Glutamatergic neuron (in vitro differentiated cells): ENCODE measurements around the gene POF1B. TPM values are rescaled to one million over a fixed set of nuclear protein-coding genes. Genes with fewer than 3 reads are reported as not detected.

Experiments
- DNase-seq: peaks from one replicate; pipeline ENCODE4 v3.0.0; 2022
- H3K27ac Mint-ChIP-seq: one replicate; pipeline ENCODE4 v1.8.0; 2020; ENCODE audit warnings: mild to moderate bottlenecking, mixed read lengths, inconsistent platforms; ENCODE audit not compliant: unreplicated experiment
- H3K27me3 Mint-ChIP-seq: one replicate; pipeline ENCODE4 v1.8.0; 2020; ENCODE audit warnings: mild to moderate bottlenecking, moderate library complexity, mixed read lengths, inconsistent platforms; ENCODE audit not compliant: unreplicated experiment
- H3K36me3 Mint-ChIP-seq: one replicate; pipeline ENCODE4 v1.8.0; 2020; ENCODE audit warnings: mild to moderate bottlenecking, mixed read lengths, inconsistent platforms; ENCODE audit not compliant: unreplicated experiment
- H3K4me1 Mint-ChIP-seq: one replicate; pipeline ENCODE4 v1.8.0; 2020; ENCODE audit warnings: mild to moderate bottlenecking, low read depth, mixed read lengths, inconsistent platforms; ENCODE audit not compliant: unreplicated experiment
- H3K4me3 Mint-ChIP-seq: one replicate; pipeline ENCODE4 v1.8.0; 2020; ENCODE audit warnings: mild to moderate bottlenecking, mixed read lengths, inconsistent platforms; ENCODE audit not compliant: unreplicated experiment
- H3K9me3 Mint-ChIP-seq: one replicate; pipeline ENCODE4 v1.8.0; 2020; ENCODE audit warnings: mild to moderate bottlenecking, moderate library complexity, mixed read lengths, inconsistent platforms; ENCODE audit not compliant: unreplicated experiment
- total RNA-seq: library from RNA; stranded (reverse); fragmentation: NEBNext Ultra II Directional; extraction: Animal tissue kit (Norgen Biotek cat#: 25700); gene quantifications from one replicate; pipeline ENCODE4 v1.2.1, GENCODE V29; 2021; ENCODE audit not compliant: unreplicated experiment
- TF ChIP-seq, protein P1 (sequence below): fragments of 200-600 bp; sonication (generic); IDR thresholded peaks from one replicate; pipeline ENCODE4 v1.5.0; 2021; ENCODE audit not compliant: partially characterized antibody, unreplicated experiment

Gene POF1B
- total RNA-seq, 1 donor from 2014 or later, result not detected

DNA sequence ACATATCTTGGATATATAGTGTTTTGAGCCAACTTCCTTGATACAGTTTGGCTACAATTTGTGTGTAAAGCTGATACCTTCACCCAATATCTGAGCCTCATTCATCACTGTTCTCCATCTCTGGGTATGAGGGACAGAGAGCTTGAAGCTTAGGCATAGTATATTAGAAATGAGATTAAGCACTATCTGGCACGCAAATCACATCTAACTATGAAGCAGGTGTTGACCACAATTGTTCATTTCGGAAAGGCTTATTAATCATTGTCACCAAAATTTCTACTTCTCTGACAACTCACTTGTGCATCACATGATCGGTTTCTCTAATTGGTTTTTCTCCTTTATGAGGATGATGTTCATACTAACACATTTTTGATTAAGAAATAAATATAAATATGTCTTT, 2.1 kb upstream of the POF1B start:
- H3K27me3 Mint-ChIP-seq, result no peaks in the 10 kb centered on the region
- no peaks in the 10 kb centered on the region for H3K9me3 Mint-ChIP-seq
- DNase-seq, result no peak
- no peaks in the 10 kb centered on the region for H3K36me3 Mint-ChIP-seq
- no peaks in the 10 kb centered on the region for H3K4me1 Mint-ChIP-seq
- no peak overlapping the region for H3K4me3 Mint-ChIP-seq
- H3K27ac Mint-ChIP-seq, result no peak overlapping the region
- TF ChIP-seq, protein P1, sequence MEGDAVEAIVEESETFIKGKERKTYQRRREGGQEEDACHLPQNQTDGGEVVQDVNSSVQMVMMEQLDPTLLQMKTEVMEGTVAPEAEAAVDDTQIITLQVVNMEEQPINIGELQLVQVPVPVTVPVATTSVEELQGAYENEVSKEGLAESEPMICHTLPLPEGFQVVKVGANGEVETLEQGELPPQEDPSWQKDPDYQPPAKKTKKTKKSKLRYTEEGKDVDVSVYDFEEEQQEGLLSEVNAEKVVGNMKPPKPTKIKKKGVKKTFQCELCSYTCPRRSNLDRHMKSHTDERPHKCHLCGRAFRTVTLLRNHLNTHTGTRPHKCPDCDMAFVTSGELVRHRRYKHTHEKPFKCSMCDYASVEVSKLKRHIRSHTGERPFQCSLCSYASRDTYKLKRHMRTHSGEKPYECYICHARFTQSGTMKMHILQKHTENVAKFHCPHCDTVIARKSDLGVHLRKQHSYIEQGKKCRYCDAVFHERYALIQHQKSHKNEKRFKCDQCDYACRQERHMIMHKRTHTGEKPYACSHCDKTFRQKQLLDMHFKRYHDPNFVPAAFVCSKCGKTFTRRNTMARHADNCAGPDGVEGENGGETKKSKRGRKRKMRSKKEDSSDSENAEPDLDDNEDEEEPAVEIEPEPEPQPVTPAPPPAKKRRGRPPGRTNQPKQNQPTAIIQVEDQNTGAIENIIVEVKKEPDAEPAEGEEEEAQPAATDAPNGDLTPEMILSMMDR, result no peak

DNA sequence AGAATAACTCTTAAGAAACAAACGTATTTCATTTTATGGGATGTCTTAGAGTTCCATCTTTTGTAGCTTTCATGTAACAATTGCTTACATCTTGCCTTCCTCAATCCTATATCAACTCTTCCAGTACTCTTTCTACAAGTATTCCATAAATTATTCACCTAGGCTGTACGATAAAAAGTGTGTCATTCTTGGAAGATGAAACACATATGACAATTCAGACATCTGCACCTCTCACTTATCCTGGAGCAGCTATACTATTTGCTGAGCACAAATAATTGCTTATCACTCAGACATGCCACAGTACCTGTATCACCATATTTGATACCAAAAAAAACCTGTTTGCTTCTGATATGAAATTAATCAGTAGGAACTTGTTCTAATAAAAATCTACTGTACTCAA, 1.0 kb downstream of the POF1B start:
- no peak for DNase-seq
- TF ChIP-seq, protein P1, result no peak
- Mint-ChIP-seq H3K36me3 (no peaks in the 10 kb centered on the region), H3K4me1 (no peaks in the 10 kb centered on the region), H3K27ac (no peak overlapping the region), H3K4me3 (no peak overlapping the region), H3K27me3 (no peaks in the 10 kb centered on the region), H3K9me3 (no peaks in the 10 kb centered on the region)

DNA sequence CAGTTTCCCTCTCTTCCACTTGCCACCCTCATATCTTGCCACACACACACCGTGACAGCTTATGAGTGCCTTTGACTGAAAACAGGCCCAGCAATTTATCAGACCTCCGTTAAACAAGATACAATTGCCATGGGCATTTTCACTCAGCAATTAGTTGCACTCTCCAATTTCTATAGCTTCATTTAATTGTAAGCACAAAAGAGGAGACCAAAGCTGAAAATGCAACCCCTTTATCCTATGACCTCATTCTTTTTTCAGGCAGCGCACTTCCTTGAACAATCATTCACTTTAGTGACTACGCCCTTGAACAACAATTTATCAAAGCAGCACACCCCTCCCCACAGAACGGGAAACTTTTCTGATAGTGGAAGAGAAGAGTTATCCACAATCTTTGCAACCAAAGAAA, 4.1 kb downstream of the POF1B start:
- H3K27me3 Mint-ChIP-seq, result no peaks in the 10 kb centered on the region
- H3K4me1 Mint-ChIP-seq, result no peaks in the 10 kb centered on the region
- H3K36me3 Mint-ChIP-seq, result no peaks in the 10 kb centered on the region
- H3K4me3 Mint-ChIP-seq, result no peak overlapping the region
- TF ChIP-seq, protein P1, result no peak
- no peaks in the 10 kb centered on the region for H3K9me3 Mint-ChIP-seq
- no peak overlapping the region for H3K27ac Mint-ChIP-seq
- no peak for DNase-seq

DNA sequence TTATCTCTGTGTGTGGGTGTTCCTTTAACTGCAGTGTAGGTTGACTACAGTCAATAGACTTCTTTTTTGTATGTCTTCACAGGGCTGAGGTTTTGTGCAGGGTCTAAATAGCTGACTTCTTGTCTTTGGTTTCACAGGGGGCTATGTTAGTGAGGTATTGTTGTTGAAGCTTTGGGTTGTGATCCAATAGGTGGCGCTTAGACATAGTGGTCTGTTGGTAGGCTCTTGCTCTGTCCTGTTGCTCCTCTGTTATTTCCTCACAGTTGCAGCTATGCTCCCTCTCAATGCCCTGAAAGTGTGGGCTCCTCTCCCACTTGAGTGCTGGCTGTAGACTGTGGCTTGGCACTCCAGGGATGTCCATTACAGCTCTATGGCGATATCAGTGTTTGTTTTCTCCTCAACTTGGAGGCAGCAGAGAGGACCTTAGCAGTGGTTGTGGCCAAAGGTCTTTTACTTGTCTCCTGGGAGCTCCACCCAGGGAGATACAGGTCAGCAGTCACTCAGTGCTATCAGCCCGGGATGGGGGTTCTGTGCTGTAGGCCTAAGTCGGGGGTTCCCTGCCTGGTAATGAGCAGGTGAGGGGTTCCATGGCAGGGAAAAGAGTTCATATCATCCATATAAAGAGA, 14.0 kb downstream of the POF1B start:
- TF ChIP-seq, protein P1, result no peak
- Mint-ChIP-seq H3K27me3 (peaks cover 5% of the 10 kb centered on the region), H3K4me1 (no peaks in the 10 kb centered on the region), H3K27ac (no peak overlapping the region), H3K36me3 (no peaks in the 10 kb centered on the region), H3K9me3 (peaks cover 2% of the 10 kb centered on the region), H3K4me3 (no peak overlapping the region)
- DNase-seq, result no peak

DNA sequence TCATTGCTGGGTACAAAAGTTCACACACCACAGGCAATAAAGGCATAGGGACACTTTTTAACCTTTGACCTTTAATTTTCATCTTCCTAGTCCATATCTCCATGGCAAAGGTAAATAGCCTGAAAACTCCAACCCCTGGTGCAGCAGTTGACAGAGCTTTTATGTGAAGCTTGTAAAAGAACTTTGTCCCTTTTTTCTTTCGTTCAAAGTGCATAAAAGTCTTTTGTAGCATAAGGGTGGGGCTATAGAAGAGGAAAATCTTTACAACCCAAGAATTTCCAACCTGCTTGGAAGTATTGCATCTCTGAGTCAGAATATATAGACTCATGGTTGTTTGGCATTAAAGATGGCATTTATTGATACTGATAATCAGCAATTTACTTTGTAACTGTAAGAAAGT, 20.4 kb downstream of the POF1B start:
- H3K4me1 Mint-ChIP-seq, result no peaks in the 10 kb centered on the region
- H3K27ac Mint-ChIP-seq, result no peak overlapping the region
- no peak overlapping the region for H3K4me3 Mint-ChIP-seq
- H3K36me3 Mint-ChIP-seq, result no peaks in the 10 kb centered on the region
- peaks cover 2% of the 10 kb centered on the region for H3K9me3 Mint-ChIP-seq
- no peak for DNase-seq
- peaks cover 5% of the 10 kb centered on the region for H3K27me3 Mint-ChIP-seq
- TF ChIP-seq, protein P1, result no peak
